CD4-positive, alpha-beta T cell treated with Interleukin-2 at 100 ng/mL for 4 hours (primary cell): ENCODE data around the gene C1orf167.

Source experiments
- DNase-seq: peaks from one replicate; pipeline ENCODE4 v3.0.0-alpha.2; 2020; ENCODE audit warnings: low spot score

C1orf167 gene

DNA sequence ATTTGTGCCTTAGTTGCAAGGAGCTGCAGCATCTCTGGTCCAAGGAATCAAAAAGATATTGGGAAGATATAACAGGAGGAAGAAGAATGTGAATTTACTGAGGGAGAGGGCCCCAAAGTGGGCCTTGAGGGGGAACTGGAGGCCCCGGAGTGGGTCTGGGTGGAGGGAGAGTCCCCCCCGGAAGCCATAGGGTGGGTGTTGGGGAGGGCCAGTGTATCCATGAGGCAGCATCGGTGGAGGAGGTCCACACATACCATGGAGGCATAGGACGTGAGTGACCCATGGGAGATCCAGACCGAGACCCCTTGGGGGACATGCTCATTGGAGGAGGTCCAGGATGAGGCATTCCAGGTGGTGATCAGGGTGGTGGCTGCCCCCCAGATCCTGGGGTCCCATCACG is 708 bp upstream of the C1orf167 start:
- DNase-seq = no peak

DNA sequence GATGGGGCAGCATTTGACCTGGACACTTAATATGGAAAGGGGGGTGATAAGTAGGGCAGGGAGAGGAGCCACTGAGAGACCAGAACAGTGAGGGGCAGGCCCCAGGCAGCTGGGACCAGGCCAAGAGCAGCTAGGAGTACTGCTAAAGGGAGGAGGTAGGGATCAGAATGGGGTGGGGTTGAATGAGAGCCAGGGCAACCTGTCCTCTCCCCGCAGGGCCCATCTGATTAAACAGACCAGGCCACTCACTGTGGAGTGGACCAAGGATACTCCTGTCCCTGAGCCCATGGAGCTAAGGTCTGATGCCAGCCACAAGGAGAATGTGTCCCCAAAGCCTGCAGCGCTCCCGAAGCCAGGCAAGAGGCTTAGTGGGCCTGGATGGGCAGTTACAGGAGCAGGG is 2.1 kb downstream of the C1orf167 start:
- no peak for DNase-seq

DNA sequence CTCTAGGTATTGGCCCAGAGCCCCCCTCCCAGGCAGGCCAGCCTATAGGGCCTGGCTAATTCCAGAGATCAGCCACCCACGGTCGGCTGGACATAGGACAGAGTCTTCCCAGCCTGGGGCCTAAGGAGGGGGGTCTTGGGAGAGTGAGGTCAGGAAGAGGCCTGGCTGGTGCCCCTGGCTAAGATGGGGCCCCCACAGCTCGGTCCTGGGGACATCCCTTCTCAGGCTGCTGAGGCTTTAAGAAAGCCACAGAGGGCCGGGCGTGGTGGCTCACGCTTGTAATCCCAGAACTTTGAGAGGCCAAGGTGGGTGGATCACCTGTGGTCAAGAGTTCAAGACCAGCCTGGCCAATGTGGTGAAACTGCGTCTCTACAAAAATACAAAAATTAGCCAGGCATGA is 2.5 kb downstream of the C1orf167 start:
- no peak for DNase-seq

GRCh38 chr1:11765661-11766428 is 3.9 kb downstream of the C1orf167 start:
- no peak for DNase-seq

DNA sequence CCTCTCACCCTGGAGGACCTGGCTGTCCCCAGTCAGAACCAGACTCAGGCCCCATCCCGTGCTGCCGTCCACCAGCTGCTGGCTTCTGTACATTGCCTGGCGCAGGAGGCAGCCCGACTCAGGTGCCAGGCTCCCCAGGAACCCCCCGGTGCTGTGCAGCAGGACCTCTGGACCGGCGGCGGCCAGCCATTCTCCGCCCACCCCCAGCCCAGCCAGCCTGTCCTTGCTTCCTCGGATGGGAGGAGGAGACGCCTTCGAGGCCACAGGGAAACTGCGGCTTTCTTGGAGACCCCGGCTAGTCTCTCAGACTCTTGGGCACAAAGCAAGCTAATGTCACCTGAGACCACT is 4.4 kb downstream of the C1orf167 start:
- DNase-seq = no peak

- DNase-seq = no peak
Observed at GRCh38 chr1:11767922-11768704, 6.1 kb downstream of the C1orf167 start.

GRCh38 chr1:11768821-11769220 is 6.8 kb downstream of the C1orf167 start:
- no peak for DNase-seq

DNA sequence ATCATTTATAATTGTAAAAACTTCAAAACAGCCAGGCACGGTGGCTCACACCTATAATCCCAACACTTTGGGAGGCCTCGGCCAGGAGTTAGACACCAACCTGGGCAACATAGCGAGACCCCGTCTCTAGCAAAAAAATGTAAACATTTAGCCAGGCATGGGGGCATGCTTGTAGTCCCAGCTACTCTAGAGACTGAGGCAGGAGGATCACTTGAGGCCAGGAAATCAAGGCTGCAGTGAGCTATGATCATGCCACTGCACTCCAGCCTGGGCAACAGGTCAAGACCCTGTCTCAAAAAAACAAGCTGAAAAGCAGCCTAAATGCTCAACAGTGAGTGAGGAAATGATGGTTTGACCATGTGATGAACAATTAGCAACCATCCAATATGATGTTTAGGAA is 7.3 kb downstream of the C1orf167 start:
- no peak for DNase-seq

DNA sequence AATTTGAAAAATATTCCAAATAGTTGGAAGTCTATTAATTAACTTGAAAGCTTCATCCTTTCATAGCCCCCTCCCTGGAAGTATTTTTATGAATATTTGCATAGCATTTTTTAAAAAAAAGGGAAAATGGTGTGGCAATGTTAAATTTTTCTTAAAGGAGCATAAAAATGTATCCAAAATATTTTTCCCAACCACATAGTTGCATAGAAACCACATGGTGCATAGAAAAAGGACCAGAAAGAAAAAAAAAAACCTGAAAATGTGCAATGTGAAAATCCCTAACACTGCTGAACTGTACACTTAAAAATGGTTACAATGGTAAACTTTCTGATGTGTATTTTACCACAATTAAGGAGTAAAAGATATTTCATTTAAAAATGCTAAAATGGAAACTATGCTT is 8.0 kb downstream of the C1orf167 start:
- DNase-seq = no peak

DNA sequence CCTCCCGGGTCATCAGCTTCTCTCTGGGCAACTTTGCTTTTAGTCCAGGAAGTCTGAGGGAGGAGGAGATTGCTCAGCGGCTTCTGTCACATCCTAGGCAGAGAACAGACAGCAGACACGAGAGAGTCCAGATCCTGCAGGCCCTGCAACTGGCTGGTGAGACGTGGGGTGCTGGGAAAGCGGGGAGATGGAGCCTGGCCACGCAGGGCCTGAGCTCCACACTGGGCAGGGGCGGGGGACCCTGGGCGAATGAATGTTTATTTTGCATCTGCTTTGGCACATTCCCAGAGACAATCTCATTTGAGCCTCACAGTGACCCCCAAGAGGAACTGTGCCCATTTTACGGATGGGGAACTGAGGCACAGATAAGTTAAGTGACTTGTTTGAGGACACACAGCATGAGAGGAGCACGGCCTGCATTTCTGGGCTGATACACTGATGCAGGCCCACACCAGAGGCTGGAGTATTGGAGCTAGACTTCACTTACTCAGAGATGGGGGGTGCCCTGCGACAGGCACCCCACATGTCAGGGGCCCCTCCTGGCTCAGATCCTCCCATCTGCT is 9.6 kb downstream of the C1orf167 start:
- no peak for DNase-seq

GRCh38 chr1:11772458-11772857 is 10.5 kb downstream of the C1orf167 start:
- DNase-seq = no peak

DNA sequence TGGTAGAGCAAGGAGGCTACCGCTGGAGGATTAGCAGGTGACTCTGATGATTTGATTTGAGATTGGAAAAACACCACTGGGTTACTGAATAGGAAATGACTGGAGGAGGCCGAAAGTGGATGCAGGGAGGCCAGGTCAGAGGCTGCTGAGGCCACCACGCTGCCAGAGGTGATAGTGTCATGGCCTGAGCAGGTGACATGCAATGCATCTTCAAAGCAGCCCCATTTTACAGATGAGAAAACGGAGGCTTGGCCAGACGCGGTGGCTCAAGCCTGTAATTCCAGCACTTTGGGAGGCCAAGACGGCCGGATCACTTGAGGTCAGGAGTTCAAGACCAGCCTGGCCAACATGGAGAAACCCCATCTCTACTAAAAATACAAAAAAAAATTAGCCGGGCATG is 12.8 kb downstream of the C1orf167 start:
- DNase-seq = no peak

DNA sequence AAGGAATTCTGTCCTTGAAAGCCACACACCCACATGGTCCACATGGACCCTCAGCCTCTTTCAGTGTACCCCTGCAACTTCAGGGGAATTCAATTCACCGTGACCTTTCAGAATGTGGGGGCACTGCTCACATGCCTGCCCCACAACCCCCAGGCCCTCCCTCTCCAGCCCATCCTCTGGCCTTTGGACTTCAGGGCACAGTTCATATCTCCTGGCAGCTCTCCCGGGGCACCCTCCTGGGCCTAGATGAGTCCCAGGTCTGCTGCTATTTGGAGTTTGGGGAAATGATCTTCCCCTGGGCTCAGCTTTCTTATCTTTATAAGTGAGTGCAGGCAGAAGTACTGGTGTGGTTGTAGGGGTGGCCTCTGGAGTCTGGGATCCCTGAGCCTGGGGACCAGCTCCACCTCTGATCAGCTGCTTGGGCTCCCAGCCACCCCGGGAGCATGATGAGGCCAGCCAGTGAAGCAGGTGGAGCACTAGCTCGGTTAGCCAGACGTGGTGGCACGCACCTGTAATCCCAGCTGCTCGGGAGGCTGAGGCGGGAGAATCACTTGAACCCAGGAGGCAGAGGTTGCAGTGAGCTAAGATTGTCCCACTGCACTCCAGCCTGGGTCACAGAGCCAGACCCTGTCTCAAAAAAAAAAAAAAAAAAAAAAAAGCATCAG is 15.8 kb downstream of the C1orf167 start:
- DNase-seq = no peak

DNA sequence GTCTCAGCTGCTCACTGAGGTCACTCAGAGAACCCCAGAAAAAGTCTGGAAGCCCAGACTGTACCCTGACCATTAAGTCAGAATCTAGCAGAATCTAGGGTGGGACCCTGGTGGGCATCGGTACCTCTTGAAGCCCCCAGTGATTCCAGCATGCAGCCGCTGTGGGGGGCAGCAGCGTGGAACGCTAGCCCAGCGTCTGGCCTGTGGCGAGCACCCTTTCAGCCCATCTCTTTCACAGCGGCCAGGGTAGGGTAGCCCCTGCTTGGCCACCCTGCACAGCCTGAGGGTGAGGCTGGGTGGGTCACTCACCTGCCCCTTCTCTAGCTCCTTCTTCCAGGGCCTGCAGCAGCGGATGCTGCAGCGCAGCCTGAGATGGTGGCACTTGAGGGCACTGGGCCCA is 16.3 kb downstream of the C1orf167 start:
- no peak for DNase-seq

DNA sequence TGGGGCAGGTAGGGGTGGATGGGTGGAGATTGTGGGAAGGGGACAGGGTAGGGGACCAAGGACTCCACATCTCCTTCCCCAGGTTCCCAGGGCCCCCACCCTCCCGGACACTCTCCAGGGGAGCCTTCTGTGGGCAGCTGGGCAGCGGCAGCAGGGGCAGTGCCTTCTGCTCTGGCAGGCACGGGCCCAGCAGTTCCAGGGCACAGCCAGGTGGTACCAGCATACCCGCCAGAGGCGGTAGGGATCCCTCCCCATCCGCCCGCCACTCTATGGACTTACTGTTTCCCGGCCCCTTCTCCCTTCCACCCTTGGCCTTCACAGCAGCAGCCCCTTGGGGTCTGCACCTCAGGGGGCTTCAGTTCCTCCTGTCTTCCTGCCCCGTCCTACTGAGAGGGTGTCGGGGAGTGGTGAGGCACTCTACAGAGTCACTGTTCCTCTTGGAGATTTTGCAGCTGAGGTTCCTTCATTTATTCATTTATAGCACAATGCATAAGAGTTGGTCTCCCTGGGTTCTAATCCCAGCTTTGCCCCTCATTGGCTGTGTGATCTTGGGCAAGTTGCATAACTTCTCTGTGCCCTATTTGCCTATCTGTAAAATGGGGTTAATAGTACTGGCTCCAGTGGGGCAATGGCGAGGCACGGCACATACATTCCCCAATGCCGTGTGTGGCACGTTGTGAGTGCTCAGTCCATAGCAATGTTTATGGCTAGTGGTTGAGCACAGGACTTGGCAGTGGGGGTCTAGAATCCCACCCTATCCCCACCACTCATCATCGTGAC is 17.0 kb downstream of the C1orf167 start:
- DNase-seq = no peak

GRCh38 chr1:11779715-11780379 is 17.9 kb downstream of the C1orf167 start:
- no peak for DNase-seq

DNA sequence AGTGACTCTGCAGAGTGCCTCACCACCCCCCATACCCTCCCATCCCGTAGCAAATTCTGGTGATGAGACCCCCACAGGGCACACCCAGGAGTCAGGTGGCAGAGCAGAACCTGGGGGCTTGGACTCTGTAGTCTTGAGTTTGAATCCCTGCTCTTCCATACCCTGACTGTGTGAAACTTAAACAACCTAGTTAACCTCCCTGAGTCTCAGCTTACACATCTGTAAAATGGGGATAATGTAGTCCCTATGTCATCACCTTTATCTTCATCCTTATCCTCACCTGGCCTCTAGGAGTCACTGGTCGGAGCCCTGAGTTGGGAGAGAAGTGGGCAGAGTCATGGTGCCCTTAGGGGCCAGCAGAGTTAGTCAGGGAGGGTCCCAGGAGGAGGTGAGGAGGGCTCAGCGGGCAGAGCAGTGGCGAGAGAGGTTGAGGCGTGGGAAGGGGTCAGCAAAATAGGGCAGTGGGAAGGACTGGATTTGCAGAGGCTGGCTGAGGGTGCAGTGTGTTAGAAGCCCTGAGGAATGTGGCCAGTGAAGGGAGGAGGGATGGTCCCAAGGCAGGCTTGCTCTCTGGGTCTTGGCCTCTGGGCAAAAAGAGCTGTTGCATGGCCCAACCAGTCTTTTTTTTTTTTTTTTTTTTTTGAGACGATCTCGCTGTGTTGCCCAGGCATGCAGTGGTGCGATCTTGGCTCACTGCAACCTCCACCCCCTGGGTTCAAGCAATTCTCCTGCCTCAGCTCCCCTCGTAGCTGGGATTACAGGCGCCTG is 18.6 kb downstream of the C1orf167 start:
- no peak for DNase-seq

DNA sequence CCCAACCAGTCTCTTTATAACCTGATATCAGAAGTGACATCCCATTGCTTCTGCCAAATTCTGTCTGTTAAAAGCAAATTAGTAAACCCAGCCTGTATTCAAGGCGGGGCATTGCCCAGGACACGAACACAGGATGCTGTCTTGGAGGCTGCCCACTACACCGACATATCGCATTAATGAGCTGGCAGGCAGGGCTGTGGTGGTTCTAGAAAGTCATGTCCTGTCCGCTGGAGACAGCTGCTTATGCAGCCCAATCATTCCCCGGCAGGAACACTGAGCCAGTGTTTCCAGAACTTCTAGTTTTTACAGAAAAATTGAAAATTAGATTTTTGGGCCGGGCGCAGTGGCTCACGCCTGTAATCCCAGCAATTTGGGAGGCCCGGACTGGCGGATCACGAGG is 19.3 kb downstream of the C1orf167 start:
- no peak for DNase-seq

- no peak for DNase-seq
Observed at GRCh38 chr1:11782127-11782708, 20.2 kb downstream of the C1orf167 start.

- DNase-seq = no peak
Observed at GRCh38 chr1:11783556-11783955, 21.6 kb downstream of the C1orf167 start.
